Measurements from ENCODE around the gene TMEM63C.
"Not testable (repeated sequence)": the region's sequence is repeated elsewhere in the genome, so short reads cannot be mapped to it uniquely, and the experiment has no call there.

Gene TMEM63C

GRCh38 chr14:77275041-77275580 is 93.5 kb downstream of the TMEM63C start:
- DNase-seq (ENCODE audit: insufficient read length, low spot score), result no peak

GRCh38 chr14:77275601-77276017 is 94.0 kb downstream of the TMEM63C start:
- DNase-seq (ENCODE audit: insufficient read length, low spot score) (no peak), FAIRE-seq (no peak)

More at GRCh38 chr14:77275041-77275580, 93.5 kb downstream of the TMEM63C start:
- no peak for FAIRE-seq
- TF ChIP-seq PAX5 (IDR thresholded peaks at IDR 0.05; ENCODE audit: insufficient read depth, low read length, severe bottlenecking) (no peak), POLR2A (IDR thresholded peaks at IDR 0.05; ENCODE audit: low read depth, low read length) (no peak), TAF1 (IDR thresholded peaks at IDR 0.05; ENCODE audit: low read depth, low read length) (no peak), SPI1 (IDR thresholded peaks at IDR 0.05; ENCODE audit: low read depth, low read length) (no peak), POU2F2 (IDR thresholded peaks at IDR 0.05; ENCODE audit: low read depth, low read length) (no peak), POLR2AphosphoS5 (IDR thresholded peaks at IDR 0.05; ENCODE audit: low read depth, low read length) (no peak)

GRCh38 chr14:77276295-77276935 is 94.8 kb downstream of the TMEM63C start:
- no peak for DNase-seq (ENCODE audit: insufficient read length, low spot score)
- TF ChIP-seq POU2F2 (IDR thresholded peaks at IDR 0.05; ENCODE audit: low read depth, low read length) (no peak), SPI1 (IDR thresholded peaks at IDR 0.05; ENCODE audit: low read depth, low read length) (no peak), POLR2AphosphoS5 (IDR thresholded peaks at IDR 0.05; ENCODE audit: low read depth, low read length) (no peak), PAX5 (IDR thresholded peaks at IDR 0.05; ENCODE audit: insufficient read depth, low read length, severe bottlenecking) (no peak), TAF1 (IDR thresholded peaks at IDR 0.05; ENCODE audit: low read depth, low read length) (no peak)
- FAIRE-seq, result no peak

More at GRCh38 chr14:77275601-77276017, 94.0 kb downstream of the TMEM63C start:
- TF ChIP-seq TAF1 (IDR thresholded peaks at IDR 0.05; ENCODE audit: low read depth, low read length) (no peak), POLR2A (IDR thresholded peaks at IDR 0.05; ENCODE audit: low read depth, low read length) (no peak), SPI1 (IDR thresholded peaks at IDR 0.05; ENCODE audit: low read depth, low read length) (no peak), POU2F2 (IDR thresholded peaks at IDR 0.05; ENCODE audit: low read depth, low read length) (no peak), PAX5 (IDR thresholded peaks at IDR 0.05; ENCODE audit: insufficient read depth, low read length, severe bottlenecking) (no peak), POLR2AphosphoS5 (IDR thresholded peaks at IDR 0.05; ENCODE audit: low read depth, low read length) (no peak)

- no peak for DNase-seq (ENCODE audit: insufficient read length, low spot score)
- TF ChIP-seq TAF1 (IDR thresholded peaks at IDR 0.05; ENCODE audit: low read depth, low read length) (no peak), POLR2AphosphoS5 (IDR thresholded peaks at IDR 0.05; ENCODE audit: low read depth, low read length) (no peak), POU2F2 (IDR thresholded peaks at IDR 0.05; ENCODE audit: low read depth, low read length) (no peak), SPI1 (IDR thresholded peaks at IDR 0.05; ENCODE audit: low read depth, low read length) (no peak), POLR2A (IDR thresholded peaks at IDR 0.05; ENCODE audit: low read depth, low read length) (no peak), PAX5 (IDR thresholded peaks at IDR 0.05; ENCODE audit: insufficient read depth, low read length, severe bottlenecking) (no peak)
- no peak for FAIRE-seq
Observed at GRCh38 chr14:77276959-77277358, 95.4 kb downstream of the TMEM63C start.

GRCh38 chr14:77278461-77279230 is 97.0 kb downstream of the TMEM63C start:
- TF ChIP-seq POU2F2 (IDR thresholded peaks at IDR 0.05; ENCODE audit: low read depth, low read length), result no peak
- FAIRE-seq (no peak), DNase-seq (ENCODE audit: insufficient read length, low spot score) (no peak)

GRCh38 chr14:77279719-77280118 is 98.1 kb downstream of the TMEM63C start:
- TF ChIP-seq POLR2A (IDR thresholded peaks at IDR 0.05; ENCODE audit: low read depth, low read length), result no peak
- no peak for TF ChIP-seq POLR2AphosphoS5 (IDR thresholded peaks at IDR 0.05; ENCODE audit: low read depth, low read length)
- TF ChIP-seq SPI1 (IDR thresholded peaks at IDR 0.05; ENCODE audit: low read depth, low read length), result no peak
- no peak for TF ChIP-seq TAF1 (IDR thresholded peaks at IDR 0.05; ENCODE audit: low read depth, low read length)
- no peak for TF ChIP-seq PAX5 (IDR thresholded peaks at IDR 0.05; ENCODE audit: insufficient read depth, low read length, severe bottlenecking)
- no peak for TF ChIP-seq POU2F2 (IDR thresholded peaks at IDR 0.05; ENCODE audit: low read depth, low read length)
- no peak for FAIRE-seq
- no peak for DNase-seq (ENCODE audit: insufficient read length, low spot score)

- not testable (repeated sequence) for FAIRE-seq; DNase-seq (ENCODE audit: insufficient read length, low spot score)
Observed at GRCh38 chr14:77280921-77281320, 99.3 kb downstream of the TMEM63C start.

GRCh38 chr14:77281852-77282410 is 100.3 kb downstream of the TMEM63C start:
- TF ChIP-seq PAX5 (IDR thresholded peaks at IDR 0.05; ENCODE audit: insufficient read depth, low read length, severe bottlenecking) (no peak), POU2F2 (IDR thresholded peaks at IDR 0.05; ENCODE audit: low read depth, low read length) (no peak), TAF1 (IDR thresholded peaks at IDR 0.05; ENCODE audit: low read depth, low read length) (no peak), POLR2A (IDR thresholded peaks at IDR 0.05; ENCODE audit: low read depth, low read length) (no peak), POLR2AphosphoS5 (IDR thresholded peaks at IDR 0.05; ENCODE audit: low read depth, low read length) (no peak), SPI1 (IDR thresholded peaks at IDR 0.05; ENCODE audit: low read depth, low read length) (no peak)
- DNase-seq (ENCODE audit: insufficient read length, low spot score) (no peak), FAIRE-seq (no peak)

GRCh38 chr14:77284066-77284465 is 102.5 kb downstream of the TMEM63C start:
- FAIRE-seq, result no peak
- TF ChIP-seq SPI1 (IDR thresholded peaks at IDR 0.05; ENCODE audit: low read depth, low read length), result no peak
- TF ChIP-seq POLR2AphosphoS5 (IDR thresholded peaks at IDR 0.05; ENCODE audit: low read depth, low read length), result no peak
- no peak for TF ChIP-seq POLR2A (IDR thresholded peaks at IDR 0.05; ENCODE audit: low read depth, low read length)
- no peak for TF ChIP-seq TAF1 (IDR thresholded peaks at IDR 0.05; ENCODE audit: low read depth, low read length)
- TF ChIP-seq PAX5 (IDR thresholded peaks at IDR 0.05; ENCODE audit: insufficient read depth, low read length, severe bottlenecking), result no peak
- no peak for DNase-seq (ENCODE audit: insufficient read length, low spot score)
